Subcutaneous adipose tissue (tissue), 4 donors: ENCODE data around the gene ADAP1. TPM values are rescaled to one million over a fixed set of nuclear protein-coding genes. Genes with fewer than 3 reads are reported as not detected.

Source experiments
- CTCF ChIP-seq: fragments of 450-650 bp; IDR thresholded peaks from one replicate; pipeline ENCODE4 v1.5.1; 2016; ENCODE audit warnings: low read depth, mild to moderate bottlenecking, control low read depth, antibody characterized with exemption, moderate library complexity
- total RNA-seq, 4 donors: library from RNA; depleted of rRNA; stranded (reverse); fragments of >200 nt; gene quantifications; one replicate each; pipeline ENCODE4 v1.1.0, GENCODE V29; 2016

The ADAP1 gene
- total RNA-seq, 4 donors from 2014 or later, result 8.9 to 12.4 (median 10.2) TPM

- TF ChIP-seq CTCF, result no peak
Observed at GRCh38 chr7:920351-921070, 34.0 kb downstream of the ADAP1 start.

GRCh38 chr7:919924-920341, 34.5 kb downstream of the ADAP1 start:
- no peak for TF ChIP-seq CTCF

- no peak for TF ChIP-seq CTCF
Observed at GRCh38 chr7:919114-919442, 35.4 kb downstream of the ADAP1 start.

GRCh38 chr7:918441-919113, 35.9 kb downstream of the ADAP1 start:
- no peak for TF ChIP-seq CTCF

- no peak for TF ChIP-seq CTCF
Observed at GRCh38 chr7:918118-918425, 36.4 kb downstream of the ADAP1 start.

GRCh38 chr7:917255-918117, 37.0 kb downstream of the ADAP1 start:
- no peak for TF ChIP-seq CTCF

- no peak for TF ChIP-seq CTCF
Observed at GRCh38 chr7:916291-916941, 38.1 kb downstream of the ADAP1 start.
